Mesothelial cell of epicardium (in vitro differentiated cells): ENCODE measurements around the gene ZDHHC14. TPM values are rescaled to one million over a fixed set of nuclear protein-coding genes. Genes with fewer than 3 reads are reported as not detected.

ENCODE experiments used
- DNase-seq, 2 experiments: peaks; one replicate each; pipeline ENCODE4 v3.0.0; 2021; ENCODE audit warnings: low spot score in 2 of 2; ENCODE audit not compliant: unreplicated experiment in 2 of 2
- H3K27ac Mint-ChIP-seq: 2 replicates; pipeline ENCODE4 v1.8.0; 2021; ENCODE audit warnings: mixed read lengths
- H3K27me3 Mint-ChIP-seq: 2 replicates; pipeline ENCODE4 v1.8.0; 2021; ENCODE audit warnings: low read depth, mixed read lengths
- H3K36me3 Mint-ChIP-seq: 2 replicates; pipeline ENCODE4 v1.8.0; 2021; ENCODE audit warnings: mixed read lengths
- H3K4me1 Mint-ChIP-seq: 2 replicates; pipeline ENCODE4 v1.8.0; 2021; ENCODE audit warnings: mixed read lengths
- H3K4me3 Mint-ChIP-seq: 2 replicates; pipeline ENCODE4 v1.8.0; 2021; ENCODE audit warnings: mild to moderate bottlenecking, moderate library complexity, mixed read lengths
- H3K9me3 Mint-ChIP-seq: 2 replicates; pipeline ENCODE4 v1.8.0; 2021; ENCODE audit warnings: mixed read lengths
- total RNA-seq: library from RNA; stranded (reverse); gene quantifications from 3 replicates; pipeline ENCODE4 v1.2.1, GENCODE V29; 2021
- TF ChIP-seq, protein P1 (sequence below): fragments of 200-600 bp; sonication (generic); IDR thresholded peaks from one replicate; pipeline ENCODE4 v1.5.0; 2021; ENCODE audit warnings: antibody characterized with exemption; ENCODE audit not compliant: unreplicated experiment

The ZDHHC14 gene
- total RNA-seq, 1 donor from 2014 or later: 11.3 TPM

DNA sequence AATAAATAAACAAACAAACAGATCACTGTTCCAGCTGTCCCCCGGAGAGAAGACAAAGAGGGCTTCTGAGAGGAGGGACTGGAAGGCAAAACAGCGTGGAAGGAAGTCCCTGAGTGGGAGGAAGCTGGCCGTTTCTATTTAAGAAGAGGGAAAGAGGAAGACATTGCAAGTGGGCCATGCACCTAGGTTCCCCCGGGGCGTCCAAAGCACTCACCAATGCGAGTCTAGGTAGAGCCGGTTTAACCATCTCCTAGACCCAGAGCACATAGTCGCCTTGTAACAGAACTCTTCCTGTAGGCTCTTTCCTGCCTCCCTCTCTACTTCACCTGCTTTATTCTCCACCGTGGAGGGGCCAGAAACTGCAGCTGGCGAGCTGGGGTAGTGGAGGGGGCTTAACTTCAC is 158.4 kb downstream of the ZDHHC14 start:
- peaks cover 4% of the 10 kb centered on the region for H3K36me3 Mint-ChIP-seq
- no peak overlapping the region for H3K27ac Mint-ChIP-seq
- H3K9me3 Mint-ChIP-seq: no peaks in the 10 kb centered on the region
- H3K27me3 Mint-ChIP-seq: no peaks in the 10 kb centered on the region
- H3K4me3 Mint-ChIP-seq: no peak overlapping the region
- no peak for DNase-seq
- peaks cover 15% of the 10 kb centered on the region for H3K4me1 Mint-ChIP-seq
- TF ChIP-seq, protein P1, sequence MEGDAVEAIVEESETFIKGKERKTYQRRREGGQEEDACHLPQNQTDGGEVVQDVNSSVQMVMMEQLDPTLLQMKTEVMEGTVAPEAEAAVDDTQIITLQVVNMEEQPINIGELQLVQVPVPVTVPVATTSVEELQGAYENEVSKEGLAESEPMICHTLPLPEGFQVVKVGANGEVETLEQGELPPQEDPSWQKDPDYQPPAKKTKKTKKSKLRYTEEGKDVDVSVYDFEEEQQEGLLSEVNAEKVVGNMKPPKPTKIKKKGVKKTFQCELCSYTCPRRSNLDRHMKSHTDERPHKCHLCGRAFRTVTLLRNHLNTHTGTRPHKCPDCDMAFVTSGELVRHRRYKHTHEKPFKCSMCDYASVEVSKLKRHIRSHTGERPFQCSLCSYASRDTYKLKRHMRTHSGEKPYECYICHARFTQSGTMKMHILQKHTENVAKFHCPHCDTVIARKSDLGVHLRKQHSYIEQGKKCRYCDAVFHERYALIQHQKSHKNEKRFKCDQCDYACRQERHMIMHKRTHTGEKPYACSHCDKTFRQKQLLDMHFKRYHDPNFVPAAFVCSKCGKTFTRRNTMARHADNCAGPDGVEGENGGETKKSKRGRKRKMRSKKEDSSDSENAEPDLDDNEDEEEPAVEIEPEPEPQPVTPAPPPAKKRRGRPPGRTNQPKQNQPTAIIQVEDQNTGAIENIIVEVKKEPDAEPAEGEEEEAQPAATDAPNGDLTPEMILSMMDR: no peak

DNA sequence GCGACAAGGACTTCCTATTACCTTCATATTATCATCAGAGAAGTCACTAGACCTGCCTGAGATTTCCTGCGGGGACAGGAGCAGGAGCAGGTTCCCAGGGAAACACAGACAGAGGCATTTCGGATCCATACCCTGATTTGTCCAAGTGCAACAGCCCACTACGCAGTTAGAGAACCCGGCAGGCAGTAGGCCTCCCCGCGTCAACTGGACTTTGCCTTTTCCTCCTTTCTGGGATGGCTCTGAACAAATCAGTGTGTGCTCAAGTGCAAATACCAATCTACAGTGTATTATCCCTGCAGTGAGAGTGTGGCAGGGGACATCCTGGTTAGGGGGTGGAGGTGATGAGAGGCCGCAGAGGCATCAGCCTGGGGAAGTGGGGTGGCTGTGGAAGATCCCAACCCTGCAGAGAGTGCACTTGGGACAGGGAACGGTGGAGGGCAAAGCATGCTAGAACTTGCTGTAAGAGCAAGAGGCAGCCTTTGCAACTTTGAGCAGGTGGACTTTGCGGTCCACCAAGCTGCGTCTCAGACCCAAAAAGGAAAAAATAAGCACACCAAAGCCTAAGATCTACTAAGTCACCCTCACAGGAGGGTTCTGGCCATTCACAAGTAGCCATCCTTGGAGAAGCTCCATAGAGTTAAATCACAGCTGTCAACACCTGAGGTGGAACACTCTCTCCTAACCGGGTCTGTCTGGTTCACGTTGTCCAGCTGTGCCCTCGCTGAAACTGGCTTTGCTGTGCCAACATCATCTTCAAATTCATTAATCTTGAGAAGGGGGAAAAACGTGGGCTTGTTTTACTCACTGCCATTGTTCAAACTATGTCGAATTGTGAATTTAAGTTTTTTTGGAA is 159.1 kb downstream of the ZDHHC14 start:
- H3K27ac Mint-ChIP-seq: no peak overlapping the region
- H3K36me3 Mint-ChIP-seq: peaks cover 4% of the 10 kb centered on the region
- no peak overlapping the region for H3K4me3 Mint-ChIP-seq
- H3K9me3 Mint-ChIP-seq: no peaks in the 10 kb centered on the region
- TF ChIP-seq, protein P1: no peak
- no peak for DNase-seq
- H3K27me3 Mint-ChIP-seq: no peaks in the 10 kb centered on the region
- H3K4me1 Mint-ChIP-seq: peaks cover 10% of the 10 kb centered on the region

DNA sequence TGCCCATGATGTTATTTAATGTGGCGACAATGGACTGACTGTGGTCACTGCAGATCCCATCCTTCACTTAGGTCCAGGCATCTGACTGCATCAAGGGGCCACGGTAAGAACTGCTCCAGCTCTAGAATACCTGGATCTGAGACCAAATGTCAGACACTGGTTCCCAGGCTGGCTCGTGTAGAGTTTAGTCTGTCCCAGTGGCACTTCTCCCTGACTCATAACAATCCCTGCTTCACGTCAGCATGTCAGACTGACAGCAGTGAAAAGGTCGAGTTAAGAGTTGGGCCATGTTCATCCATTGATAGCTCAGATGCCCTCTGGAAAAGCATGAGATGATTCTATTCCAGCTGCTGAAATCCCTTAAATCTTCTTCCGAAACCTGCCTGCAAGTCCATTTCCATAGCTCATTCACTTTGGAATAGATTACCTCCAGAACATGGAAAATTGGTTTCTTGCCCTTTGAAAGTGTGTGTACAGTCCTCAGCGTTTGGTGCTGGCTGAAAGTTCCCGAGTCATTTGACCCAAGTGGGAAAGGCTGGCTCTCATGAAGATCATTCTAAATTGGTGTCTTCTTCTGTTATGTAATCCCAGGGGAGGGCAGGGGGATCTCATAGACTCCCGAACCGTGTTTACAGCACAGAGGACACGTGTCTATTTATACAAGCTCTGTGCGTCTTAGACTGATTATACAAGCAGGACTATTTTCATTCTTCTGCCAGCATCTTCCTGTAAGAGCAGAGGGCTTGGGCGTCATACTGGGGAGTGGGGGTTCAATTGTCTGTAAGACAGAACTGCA is 160.8 kb downstream of the ZDHHC14 start:
- Mint-ChIP-seq H3K4me1 (peaks cover 9% of the 10 kb centered on the region), H3K36me3 (peaks cover 4% of the 10 kb centered on the region), H3K4me3 (no peak overlapping the region), H3K9me3 (no peaks in the 10 kb centered on the region), H3K27me3 (no peaks in the 10 kb centered on the region), H3K27ac (no peak overlapping the region)
- TF ChIP-seq, protein P1: no peak
- DNase-seq: no peak

DNA sequence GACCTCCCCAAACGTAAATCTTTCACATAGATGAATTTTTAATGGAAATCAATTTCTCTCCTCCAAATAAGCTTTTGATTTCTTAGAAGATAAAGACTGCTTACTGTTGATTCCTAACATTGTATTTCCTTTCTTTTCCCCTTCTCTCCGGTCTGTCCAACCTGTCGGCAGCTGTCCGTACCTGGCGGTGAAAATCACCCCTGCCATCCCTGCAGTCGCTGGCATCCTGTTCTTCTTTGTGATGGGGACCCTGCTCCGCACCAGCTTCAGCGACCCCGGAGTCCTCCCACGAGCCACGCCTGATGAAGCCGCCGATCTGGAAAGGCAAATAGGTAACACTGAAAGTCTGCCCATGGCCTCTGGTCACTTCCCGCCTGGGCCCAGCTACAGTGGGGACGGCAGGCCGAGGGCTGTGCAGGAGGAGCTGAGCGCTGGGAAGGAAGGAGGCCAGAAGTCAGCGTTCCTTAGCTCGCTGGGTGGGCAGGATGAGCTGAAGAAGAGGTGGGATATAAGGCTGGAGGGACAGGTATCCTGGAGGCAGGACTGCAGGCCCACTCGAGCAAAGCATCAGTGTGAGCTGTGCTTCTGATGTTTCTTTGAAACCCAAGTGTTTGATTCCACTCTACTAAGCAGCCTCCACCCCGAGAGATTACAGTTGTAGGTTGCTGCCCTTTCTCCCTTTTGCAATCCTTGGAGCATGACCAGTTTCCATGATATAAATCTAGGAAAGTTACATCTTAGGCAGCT is 161.6 kb downstream of the ZDHHC14 start:
- no peaks in the 10 kb centered on the region for H3K9me3 Mint-ChIP-seq
- H3K36me3 Mint-ChIP-seq: peaks cover 4% of the 10 kb centered on the region
- no peak overlapping the region for H3K27ac Mint-ChIP-seq
- peaks cover 13% of the 10 kb centered on the region for H3K4me1 Mint-ChIP-seq
- H3K4me3 Mint-ChIP-seq: no peak overlapping the region
- DNase-seq: no peak
- H3K27me3 Mint-ChIP-seq: no peaks in the 10 kb centered on the region
- TF ChIP-seq, protein P1: no peak

DNA sequence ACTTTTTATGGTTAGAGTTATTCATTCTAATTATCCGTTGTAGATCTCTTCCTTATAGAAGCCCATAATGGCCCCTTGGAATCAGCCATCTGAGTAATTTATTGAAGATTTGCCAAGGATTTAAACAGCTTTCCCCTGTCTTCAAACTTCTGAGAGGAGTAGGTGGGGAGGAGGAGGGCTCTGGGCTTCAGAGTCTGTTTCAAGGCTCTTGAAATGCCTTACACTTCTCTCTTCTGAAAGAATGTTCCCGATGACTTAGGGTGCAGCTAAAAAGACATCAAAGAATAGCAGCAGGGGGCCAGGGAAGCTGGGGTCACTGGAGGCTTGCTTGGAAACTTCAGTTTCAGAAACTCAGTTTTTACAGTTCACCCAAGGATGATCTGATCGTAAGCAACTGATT is 165.3 kb downstream of the ZDHHC14 start:
- no peaks in the 10 kb centered on the region for H3K27me3 Mint-ChIP-seq
- no peak for DNase-seq
- peaks cover 4% of the 10 kb centered on the region for H3K36me3 Mint-ChIP-seq
- H3K4me3 Mint-ChIP-seq: no peak overlapping the region
- H3K9me3 Mint-ChIP-seq: no peaks in the 10 kb centered on the region
- peaks cover 13% of the 10 kb centered on the region for H3K4me1 Mint-ChIP-seq
- TF ChIP-seq, protein P1: no peak
- H3K27ac Mint-ChIP-seq: no peak overlapping the region
